ENCODE data around the gene SLC35E1.

SLC35E1 gene

GRCh38 chr19:16615808-16616207 is 43.6 kb upstream of the SLC35E1 start:
- ChIA-PET POLR2A (interaction anchor here (0.7 to 1.1 kb wide), 3 partner anchors 9 to 287 kb away, joined by 3 read pairs; no protein-coding TSS in a partner anchor), CTCF (interaction anchor here (1.0 to 2.3 kb wide), 4 partner anchors 15 to 68 kb away, joined by 3 to 9 read pairs (median 4); no protein-coding TSS in a partner anchor)
- DNase-seq (ENCODE audit: extremely low spot score), result no peak
- no peak for TF ChIP-seq CTCF (IDR thresholded peaks at IDR 0.05; ENCODE audit: control extremely low read depth, extremely low read depth, low read depth, missing control alignments)

- POLR2A ChIA-PET, result no interaction called here
- DNase-seq (ENCODE audit: extremely low spot score), result no peak
- CTCF ChIA-PET, result interaction anchor here (0.7 to 2.3 kb wide), 3 partner anchors 10 to 67 kb away, joined by 3 to 9 read pairs (median 5); no protein-coding TSS in a partner anchor
- TF ChIP-seq CTCF (IDR thresholded peaks at IDR 0.05; ENCODE audit: control extremely low read depth, extremely low read depth, low read depth, missing control alignments), result no peak
Measured at GRCh38 chr19:16614941-16615340, 42.7 kb upstream of the SLC35E1 start.

GRCh38 chr19:16613841-16614240 is 41.6 kb upstream of the SLC35E1 start:
- DNase-seq (ENCODE audit: extremely low spot score), result no peak
- ChIA-PET POLR2A (interaction anchor here (0.8 kb wide), 1 partner anchor 11 kb away, joined by 3 read pairs; no protein-coding TSS in a partner anchor), CTCF (no interaction called here)
- TF ChIP-seq CTCF (IDR thresholded peaks at IDR 0.05; ENCODE audit: control extremely low read depth, extremely low read depth, low read depth, missing control alignments), result no peak

- POLR2A ChIA-PET, result interaction anchor here (0.5 kb wide), 1 partner anchor 694 kb away, joined by 4 read pairs; no protein-coding TSS in a partner anchor
- DNase-seq (ENCODE audit: extremely low spot score), result no peak
- TF ChIP-seq CTCF (IDR thresholded peaks at IDR 0.05; ENCODE audit: control extremely low read depth, extremely low read depth, low read depth, missing control alignments), result no peak
- CTCF ChIA-PET, result interaction anchor here (1.0 to 1.8 kb wide), 4 partner anchors 12 to 37 kb away, joined by 3 to 5 read pairs (median 3); no protein-coding TSS in a partner anchor
Measured at GRCh38 chr19:16612636-16613035, 40.4 kb upstream of the SLC35E1 start.

DNA sequence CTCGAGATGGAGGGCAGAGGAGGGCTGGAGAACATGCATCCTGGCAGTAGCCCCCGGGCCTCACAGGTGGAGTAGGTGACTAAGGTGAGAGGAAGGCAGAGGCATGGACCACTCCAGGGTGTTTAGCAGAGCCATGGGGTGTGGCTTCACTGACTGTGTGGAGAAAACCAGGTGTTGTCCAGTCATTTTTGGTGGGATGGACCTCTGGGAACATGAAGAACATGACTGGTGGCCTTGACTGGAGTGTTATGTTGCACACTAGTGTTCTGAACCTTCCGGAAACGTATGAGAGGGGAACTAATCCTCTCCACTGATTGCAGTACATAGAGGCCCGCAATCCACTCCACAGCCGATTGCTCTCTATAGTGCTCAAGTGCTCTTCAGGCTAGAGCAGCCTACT is 38.9 kb upstream of the SLC35E1 start:
- no peak for TF ChIP-seq CTCF (IDR thresholded peaks at IDR 0.05; ENCODE audit: control extremely low read depth, extremely low read depth, low read depth, missing control alignments)
- no peak for DNase-seq (ENCODE audit: extremely low spot score)
- ChIA-PET POLR2A (no interaction called here), CTCF (interaction anchor here (1.7 kb wide), 1 partner anchor 35 kb away, joined by 3 read pairs; no protein-coding TSS in a partner anchor)

DNA sequence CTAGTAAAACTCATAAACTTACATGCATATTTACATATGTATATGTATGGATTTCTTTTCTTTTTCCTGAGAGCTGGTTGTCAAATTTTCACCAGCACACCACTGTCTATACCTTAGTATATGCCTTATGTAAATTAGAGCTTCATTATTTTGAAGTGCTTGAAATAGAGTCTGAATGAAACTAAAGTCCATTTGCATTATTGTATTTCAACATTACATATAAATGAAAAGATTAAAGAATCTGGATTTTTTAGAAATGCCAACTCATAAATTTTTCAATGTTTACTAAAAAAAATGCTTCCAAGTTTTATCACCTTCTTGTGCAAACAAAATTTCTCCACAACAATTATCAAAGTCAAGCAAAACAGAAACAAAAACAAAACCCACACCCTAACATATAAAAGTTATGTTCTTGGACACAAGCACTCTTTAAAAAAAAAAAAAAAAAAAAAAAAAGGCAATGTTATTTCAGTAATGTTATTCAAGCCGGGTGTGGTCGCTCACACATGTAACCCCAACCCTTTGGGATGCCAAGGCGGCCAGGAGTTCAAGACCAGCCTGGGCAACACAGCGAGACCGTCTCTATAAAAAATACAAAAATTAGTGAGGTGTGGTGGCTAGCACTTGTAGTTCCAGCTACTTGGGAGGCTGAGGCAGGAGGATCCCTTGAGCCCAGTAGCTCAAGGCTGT is 37.4 kb upstream of the SLC35E1 start:
- no peak for TF ChIP-seq CTCF (IDR thresholded peaks at IDR 0.05; ENCODE audit: control extremely low read depth, extremely low read depth, low read depth, missing control alignments)
- CTCF ChIA-PET, result interaction anchor here (0.7 to 1.2 kb wide), 3 partner anchors 8 to 23 kb away, joined by 3 read pairs; no protein-coding TSS in a partner anchor
- POLR2A ChIA-PET, result no interaction called here
- no peak for DNase-seq (ENCODE audit: extremely low spot score)
